ENCODE data around the gene NEK8. TPM values are rescaled to one million over a fixed set of nuclear protein-coding genes. Genes with fewer than 3 reads are reported as not detected.

The NEK8 gene
- polyA plus RNA-seq, 1 donor from 2014 or later = 1.5 TPM

- H3K9ac ChIP-seq (ENCODE audit: low read length) = peak overlapping the region; percentile 42
- H3K36me3 ChIP-seq (ENCODE audit: insufficient read depth, low read length) = no peaks in the 10 kb centered on the region
- no peaks in the 10 kb centered on the region for H4K20me1 ChIP-seq (ENCODE audit: insufficient read depth)
- no peaks in the 10 kb centered on the region for H3F3A ChIP-seq (ENCODE audit: insufficient read depth, low read length, poor library complexity, severe bottlenecking)
- H2AFZ ChIP-seq (ENCODE audit: low read depth, low read length) = no peak overlapping the region
- H3K4me3 ChIP-seq (ENCODE audit: low read length) = peak overlapping the region; percentile 57
- H3K4me2 ChIP-seq (ENCODE audit: low read length) = no peak overlapping the region
- peaks cover 4% of the 10 kb centered on the region for H3K27me3 ChIP-seq (ENCODE audit: insufficient read depth, low read depth, low read length)
- H3K27ac ChIP-seq (ENCODE audit: low read length) = no peak overlapping the region
- no peak for TF ChIP-seq MXI1 (conservative IDR thresholded peaks at IDR 0.05; ENCODE audit: poor library complexity, severe bottlenecking)
- TF ChIP-seq SMC3 (conservative IDR thresholded peaks at IDR 0.05; ENCODE audit: poor library complexity) = no peak
- no peak for TF ChIP-seq EZH2 (IDR thresholded peaks at IDR 0.05; ENCODE audit: borderline replicate concordance, insufficient read depth, low read length, poor library complexity, severe bottlenecking)
- TF ChIP-seq RAD21 (conservative IDR thresholded peaks at IDR 0.05) = no peak
- TF ChIP-seq TAF1 (IDR thresholded peaks at IDR 0.05; ENCODE audit: low read depth) = no peak
- no peak for TF ChIP-seq EP300 (conservative IDR thresholded peaks at IDR 0.05; ENCODE audit: poor library complexity, severe bottlenecking)
- peaks cover 15% of the 10 kb centered on the region for H3K79me2 ChIP-seq (replicated peaks; ENCODE audit: insufficient read depth, low read length)
- no peaks in the 10 kb centered on the region for H3K9me3 ChIP-seq (ENCODE audit: low read length)
- no peaks in the 10 kb centered on the region for H3K9me2 ChIP-seq (ENCODE audit: insufficient read depth, low read length)
Measured at GRCh38 chr17:28725166-28725659, 3.4 kb upstream of the NEK8 start.

GRCh38 chr17:28725660-28726225 lies 2.8 kb upstream of the NEK8 start:
- Histone ChIP-seq H3K9ac (ENCODE audit: low read length) (peak overlapping the region; percentile 42), H2AFZ (ENCODE audit: low read depth, low read length) (no peak overlapping the region), H4K20me1 (ENCODE audit: insufficient read depth) (no peaks in the 10 kb centered on the region), H3K27me3 (ENCODE audit: insufficient read depth, low read depth, low read length) (peaks cover 4% of the 10 kb centered on the region), H3K4me2 (ENCODE audit: low read length) (no peak overlapping the region), H3K79me2 (replicated peaks; ENCODE audit: insufficient read depth, low read length) (peaks cover 10% of the 10 kb centered on the region), H3K9me2 (ENCODE audit: insufficient read depth, low read length) (no peaks in the 10 kb centered on the region), H3K27ac (ENCODE audit: low read length) (no peak overlapping the region), H3K4me3 (ENCODE audit: low read length) (peak overlapping the region; percentile 57), H3F3A (ENCODE audit: insufficient read depth, low read length, poor library complexity, severe bottlenecking) (no peaks in the 10 kb centered on the region), H3K36me3 (ENCODE audit: insufficient read depth, low read length) (no peaks in the 10 kb centered on the region), H3K9me3 (ENCODE audit: low read length) (no peaks in the 10 kb centered on the region)
- peak; percentile 42 for TF ChIP-seq MXI1 (conservative IDR thresholded peaks at IDR 0.05; ENCODE audit: poor library complexity, severe bottlenecking)
- TF ChIP-seq CTCF (IDR thresholded peaks at IDR 0.05; ENCODE audit: poor library complexity, severe bottlenecking) = no peak

GRCh38 chr17:28726226-28726626 lies 2.4 kb upstream of the NEK8 start, which contains the start of gene TLCD1:
Gene TLCD1, minus strand, starts transcription at chr17:28726233. Its CDS starts 136 bp downstream, at chr17:28726097.
- H3K4me2 ChIP-seq (ENCODE audit: low read length) = peak within 1 kb of the TSS; percentile 94
- no peaks in the 10 kb centered on the region for H3F3A ChIP-seq (ENCODE audit: insufficient read depth, low read length, poor library complexity, severe bottlenecking)
- H3K9me3 ChIP-seq (ENCODE audit: low read length) = no peaks in the 10 kb centered on the region
- peaks cover 4% of the 10 kb centered on the region for H3K27me3 ChIP-seq (ENCODE audit: insufficient read depth, low read depth, low read length)
- peak within 1 kb of the TSS; percentile 93 for H3K4me3 ChIP-seq (ENCODE audit: low read length)
- H3K79me2 ChIP-seq (replicated peaks; ENCODE audit: insufficient read depth, low read length) = peaks cover 5% of the 10 kb centered on the region
- peak within 1 kb of the TSS; percentile 42 for H3K9ac ChIP-seq (ENCODE audit: low read length)
- H3K9me2 ChIP-seq (ENCODE audit: insufficient read depth, low read length) = no peaks in the 10 kb centered on the region
- H3K36me3 ChIP-seq (ENCODE audit: insufficient read depth, low read length) = no peaks in the 10 kb centered on the region
- no peak within 1 kb of the TSS for H2AFZ ChIP-seq (ENCODE audit: low read depth, low read length)
- TF ChIP-seq RAD21 (conservative IDR thresholded peaks at IDR 0.05) (no peak), MXI1 (conservative IDR thresholded peaks at IDR 0.05; ENCODE audit: poor library complexity, severe bottlenecking) (no peak), REST (IDR thresholded peaks at IDR 0.05; ENCODE audit: borderline replicate concordance) (no peak), POLR2AphosphoS5 (IDR thresholded peaks at IDR 0.05) (no peak), SMC3 (conservative IDR thresholded peaks at IDR 0.05; ENCODE audit: poor library complexity) (no peak), EP300 (conservative IDR thresholded peaks at IDR 0.05; ENCODE audit: poor library complexity, severe bottlenecking) (no peak), TAF1 (IDR thresholded peaks at IDR 0.05; ENCODE audit: low read depth) (no peak), CTCF (IDR thresholded peaks at IDR 0.05; ENCODE audit: poor library complexity, severe bottlenecking) (no peak), EZH2 (IDR thresholded peaks at IDR 0.05; ENCODE audit: borderline replicate concordance, insufficient read depth, low read length, poor library complexity, severe bottlenecking) (no peak)
- H3K27ac ChIP-seq (ENCODE audit: low read length) = no peak within 1 kb of the TSS
- H4K20me1 ChIP-seq (ENCODE audit: insufficient read depth) = no peaks in the 10 kb centered on the region
